ENCODE results near the gene CSPG4.
"Not testable (repeated sequence)": the region's sequence is repeated elsewhere in the genome, so short reads cannot be mapped to it uniquely, and the experiment has no call there.

Gene CSPG4

GRCh38 chr15:75738647-75739325 is 26.1 kb upstream of the CSPG4 start:
- in situ Hi-C loops (cut with HindIII; ENCODE audit: low sequenced_read_pairs): no loop called here

DNA sequence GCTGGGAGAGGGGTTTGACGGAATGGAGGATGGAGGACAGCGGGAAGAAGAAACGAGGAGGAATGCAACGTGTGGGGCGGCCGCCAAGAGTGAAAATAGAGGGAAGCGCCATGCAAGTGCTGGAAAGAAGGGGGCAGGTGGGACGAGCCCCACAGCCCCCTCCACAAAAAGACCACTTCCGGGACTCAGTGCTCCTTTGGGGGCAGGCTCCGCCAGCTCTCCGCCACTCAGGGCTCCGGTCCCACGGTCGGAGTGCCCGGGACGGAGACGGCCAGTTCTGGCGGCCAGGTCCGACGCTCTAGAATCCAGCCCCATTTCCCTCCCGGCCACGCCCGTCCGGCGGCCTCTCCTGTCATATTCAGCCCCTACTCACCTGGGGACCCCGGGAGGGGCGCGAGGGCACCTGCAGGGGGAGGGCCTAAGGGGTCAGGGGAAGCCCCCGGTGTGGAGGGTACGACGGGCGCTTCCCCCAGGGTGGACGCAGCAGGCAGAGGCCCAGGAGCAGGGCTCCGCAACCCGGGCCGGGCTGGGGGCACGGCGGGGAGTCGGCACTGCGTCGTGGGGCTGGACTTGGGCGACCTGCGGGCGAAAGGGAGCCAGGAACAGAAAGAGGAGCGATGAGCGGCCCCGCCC is 25.5 kb upstream of the CSPG4 start:
- in situ Hi-C loops (cut with HindIII; ENCODE audit: low sequenced_read_pairs): no loop called here

DNA sequence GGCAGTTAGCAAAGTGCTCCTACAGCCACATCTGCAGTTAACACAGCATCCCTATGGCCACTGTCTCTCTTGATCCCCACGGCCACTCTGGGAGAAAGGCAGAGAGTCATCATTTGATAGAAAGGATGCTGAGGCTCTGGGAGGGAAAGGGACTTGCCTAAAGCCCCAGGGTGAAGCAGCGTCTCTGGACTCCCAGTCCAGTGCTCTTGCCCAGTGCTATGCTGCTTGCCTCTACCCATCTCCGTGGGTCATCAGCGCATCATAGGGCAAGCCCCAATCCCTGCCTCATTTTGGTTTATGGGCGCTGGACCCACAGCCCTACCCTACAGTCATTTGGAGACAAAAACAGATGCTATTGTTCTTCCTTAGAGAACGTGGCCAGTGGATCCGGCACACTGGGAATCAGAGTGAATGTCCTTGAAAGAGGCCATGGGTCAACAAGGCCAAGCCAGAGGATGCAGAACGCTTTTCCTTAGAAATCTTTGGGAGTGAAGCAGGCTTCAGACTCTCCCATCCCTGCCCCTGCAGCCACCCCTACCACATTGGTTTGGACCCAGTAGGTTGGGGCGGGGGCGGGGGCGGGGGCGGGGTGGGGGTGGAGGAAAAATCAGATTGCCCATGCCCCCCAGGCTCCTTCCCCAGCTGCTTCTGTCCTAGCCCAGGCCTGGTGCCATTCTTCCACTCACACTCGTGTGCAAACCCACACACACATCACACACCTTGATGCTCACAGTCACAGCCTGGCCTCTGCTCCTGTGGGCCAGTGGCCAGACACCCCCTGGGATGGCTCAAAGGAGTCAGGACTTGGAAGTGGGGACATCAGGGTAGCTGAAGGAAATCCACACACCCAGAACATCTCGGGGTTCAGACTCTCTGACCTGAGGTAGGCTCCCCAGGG is 24.7 kb upstream of the CSPG4 start:
- in situ Hi-C loops (cut with HindIII; ENCODE audit: low sequenced_read_pairs): not testable (repeated sequence)

- in situ Hi-C loops (cut with HindIII; ENCODE audit: low sequenced_read_pairs): no loop called here
These were observed 23.6 kb upstream of the CSPG4 start for GRCh38 chr15:75736256-75736655.

DNA sequence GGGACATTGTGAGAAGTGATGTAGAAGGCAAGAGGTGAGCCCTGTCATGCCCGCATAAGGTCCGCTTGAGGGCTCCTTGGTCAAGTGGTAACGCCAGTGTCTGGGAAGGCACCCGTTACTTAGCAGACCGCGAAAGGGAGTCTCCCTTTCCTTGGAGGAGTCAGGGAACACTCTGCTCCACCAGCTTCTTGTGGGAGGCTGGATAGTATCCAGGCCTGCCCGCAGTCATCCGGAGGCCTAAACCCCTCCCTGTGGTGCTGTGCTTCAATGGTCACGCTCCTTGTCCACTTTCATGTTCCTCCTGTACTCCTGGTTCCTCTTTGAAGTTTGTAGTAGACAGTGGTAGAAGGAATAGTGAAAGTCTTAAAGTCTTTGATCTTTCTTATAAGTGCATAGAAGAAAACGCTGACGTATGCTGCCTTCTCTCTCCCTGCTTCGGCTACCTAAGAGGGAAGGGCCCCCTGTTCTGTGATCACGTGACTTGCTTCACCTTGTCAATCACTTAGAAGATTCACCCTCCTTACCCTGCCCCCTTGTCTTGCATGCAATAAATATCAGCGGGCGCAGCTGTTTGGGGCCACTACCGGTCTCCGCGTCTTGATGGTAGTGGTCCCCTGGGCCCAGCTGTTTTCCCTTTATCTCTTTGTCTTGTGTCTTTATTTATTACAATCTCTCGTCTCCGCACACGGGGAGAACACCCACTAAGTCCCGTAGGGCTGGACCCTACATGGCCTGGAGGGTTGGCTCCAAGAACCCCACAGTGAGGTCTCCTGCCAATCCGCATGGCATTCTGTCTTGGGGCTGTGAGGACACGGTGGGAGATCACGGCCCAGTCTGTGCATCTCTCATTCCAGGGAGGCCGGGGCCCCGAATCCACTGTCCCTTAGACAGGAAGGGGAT is 22.5 kb upstream of the CSPG4 start:
- in situ Hi-C loops (cut with HindIII; ENCODE audit: low sequenced_read_pairs): not testable (repeated sequence)

DNA sequence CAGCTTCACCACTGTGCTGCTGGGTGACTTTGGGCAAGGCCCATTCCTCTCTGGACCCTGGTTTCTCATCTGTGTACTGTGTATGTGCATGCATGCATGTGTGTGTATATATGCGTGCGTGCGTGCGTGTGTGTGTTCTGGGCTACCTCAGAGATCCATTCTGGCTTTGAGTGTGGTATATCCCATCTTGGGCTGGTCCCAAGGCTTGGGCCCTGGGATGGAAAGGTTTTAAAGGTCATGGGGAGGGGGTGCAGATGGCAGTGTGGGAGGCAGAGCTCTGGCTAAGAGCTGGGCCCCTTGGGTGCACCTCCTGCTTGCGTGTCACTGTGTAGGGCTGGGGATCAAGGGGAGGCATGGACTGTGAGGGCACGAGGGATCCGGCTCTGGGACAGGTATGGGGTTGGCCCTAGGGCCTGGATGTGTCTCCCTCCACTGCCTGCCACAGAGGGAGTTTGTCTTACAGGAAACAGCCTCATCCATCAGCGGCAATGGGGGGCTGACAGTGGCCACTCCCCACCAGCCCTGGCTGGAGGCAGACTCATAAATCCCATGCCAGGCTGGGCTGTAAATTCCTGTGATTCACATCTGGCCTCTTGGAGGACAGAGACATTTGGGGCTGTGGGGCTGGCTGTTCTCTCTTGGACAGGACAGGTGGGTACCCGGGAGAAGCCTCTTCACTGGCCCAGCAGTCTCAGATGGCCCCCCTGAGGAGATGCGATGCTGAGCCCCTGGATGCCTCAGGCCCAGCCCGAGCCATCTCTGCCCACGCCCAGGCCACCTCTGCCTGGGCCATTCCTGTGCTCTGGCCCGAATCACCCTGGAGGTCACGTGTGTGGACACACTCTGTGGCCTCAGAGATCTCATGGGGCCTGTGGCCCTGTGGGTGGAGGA is 21.4 kb upstream of the CSPG4 start:
- in situ Hi-C loops (cut with HindIII; ENCODE audit: low sequenced_read_pairs): no loop called here

DNA sequence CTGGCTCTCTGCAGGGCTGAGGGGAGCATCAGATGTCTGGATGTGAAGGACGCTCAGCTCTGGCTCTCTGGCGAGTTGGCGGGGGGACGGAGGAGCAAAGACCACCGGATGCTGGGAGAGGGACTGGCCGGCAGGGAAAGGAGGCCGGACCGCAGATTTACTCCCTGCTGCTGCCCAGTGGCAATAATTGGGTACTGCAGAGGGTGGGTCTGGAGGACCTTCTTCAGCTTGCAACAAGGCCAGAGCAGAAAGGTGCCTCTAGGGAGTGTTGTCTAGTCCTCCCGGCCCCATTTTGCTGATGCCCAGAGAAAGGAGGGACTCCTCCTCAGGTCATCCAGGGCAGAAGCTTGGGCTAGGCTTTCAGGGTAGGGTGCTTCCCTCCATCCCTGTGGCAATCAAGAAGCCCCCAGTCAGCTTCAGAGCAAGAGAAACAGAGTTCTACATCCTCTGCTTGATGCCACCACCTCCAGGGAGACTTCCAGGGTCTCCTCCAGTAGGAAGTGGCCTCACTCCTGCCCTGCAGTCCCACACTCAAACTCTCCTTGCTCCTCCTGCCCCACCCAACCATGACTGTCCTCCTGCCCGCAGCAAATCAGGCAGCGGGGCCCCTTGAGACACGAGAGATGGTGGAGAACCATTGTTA is 20.3 kb upstream of the CSPG4 start:
- in situ Hi-C loops (cut with HindIII; ENCODE audit: low sequenced_read_pairs): no loop called here

GRCh38 chr15:75732177-75732808 is 19.6 kb upstream of the CSPG4 start:
- in situ Hi-C loops (cut with HindIII; ENCODE audit: low sequenced_read_pairs): no loop called here

DNA sequence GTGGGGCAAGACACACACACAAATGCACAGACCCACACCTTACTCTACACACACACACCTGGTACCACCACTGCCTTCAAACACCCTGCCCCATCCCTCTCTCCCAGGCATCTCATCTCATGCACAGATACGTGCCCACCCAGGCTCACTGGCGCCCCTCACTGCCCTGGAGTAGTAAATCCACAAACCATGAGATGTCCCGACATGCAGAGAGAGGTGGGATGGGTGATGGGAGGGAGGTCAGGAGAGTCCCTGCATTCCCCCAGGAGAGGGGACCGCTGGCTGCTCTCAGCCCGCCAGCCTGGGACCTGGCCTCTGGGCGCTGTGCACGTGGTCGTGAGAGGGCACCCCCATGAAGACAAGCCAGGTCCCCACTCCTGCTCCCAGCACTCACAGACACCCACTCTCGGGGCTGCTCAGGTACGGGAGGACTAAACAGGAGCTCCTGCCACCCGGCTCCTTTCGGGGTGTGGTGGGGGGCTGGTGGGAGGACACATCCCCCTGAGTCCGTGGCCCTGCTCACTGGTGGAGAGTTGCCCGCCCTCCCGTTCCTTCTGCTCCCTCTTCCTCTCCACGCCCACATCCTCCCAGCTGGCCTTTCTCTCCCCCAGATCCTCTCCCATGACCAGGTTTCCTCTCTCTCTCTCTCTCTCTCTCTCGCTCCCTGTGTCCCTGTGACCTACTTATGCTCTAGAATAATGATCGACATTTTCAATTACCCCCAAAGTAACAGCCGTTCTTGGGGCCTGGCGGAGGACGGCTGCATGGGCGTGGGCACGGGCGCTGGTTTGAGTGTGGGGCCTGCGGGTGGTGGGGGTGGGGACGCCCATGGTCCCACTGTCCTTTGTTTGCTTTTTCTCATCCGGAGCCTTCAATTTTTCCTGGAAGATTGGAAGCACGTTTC is 18.9 kb upstream of the CSPG4 start:
- in situ Hi-C loops (cut with HindIII; ENCODE audit: low sequenced_read_pairs): no loop called here

DNA sequence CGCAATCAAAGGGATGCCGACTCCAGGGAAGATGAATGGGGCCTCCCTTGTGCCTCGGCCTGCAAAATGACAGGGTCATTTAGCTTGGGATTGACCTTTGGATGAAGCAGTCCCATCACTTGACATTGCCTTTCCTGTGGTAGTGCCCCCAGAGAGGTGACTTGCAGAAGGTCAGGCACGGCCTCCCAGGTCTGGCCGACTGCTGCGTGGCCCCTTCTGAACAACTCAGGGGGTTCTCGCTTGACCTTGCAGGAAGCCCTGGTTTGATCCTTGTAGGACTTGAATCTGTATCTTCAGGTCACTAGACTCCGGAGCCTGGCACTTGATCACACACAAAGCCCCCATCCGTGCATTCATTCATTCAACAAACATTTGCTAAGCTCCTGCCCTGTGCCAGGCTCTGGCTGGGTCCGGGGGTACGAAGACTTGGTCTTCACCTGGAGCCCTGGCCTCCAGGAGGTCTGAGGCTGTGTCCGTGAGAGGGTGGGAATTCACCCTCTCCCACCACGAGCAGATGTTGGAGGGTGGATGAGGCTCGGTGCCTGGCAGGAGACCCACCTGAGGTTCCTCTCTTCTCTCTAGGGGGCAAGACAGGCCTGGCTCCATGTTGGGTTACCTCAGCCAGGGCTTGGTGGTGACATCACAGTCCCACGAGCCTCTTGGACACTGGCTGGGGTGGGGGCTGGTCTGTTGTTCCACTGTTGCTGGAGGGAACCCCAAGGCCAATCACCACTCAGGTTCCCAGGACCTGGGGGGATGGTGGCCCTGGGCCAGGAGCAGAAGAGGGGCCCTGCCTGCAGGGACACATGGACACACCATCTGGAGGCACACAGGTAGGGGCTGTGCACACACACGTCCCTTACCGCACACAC is 18.0 kb upstream of the CSPG4 start:
- in situ Hi-C loops (cut with HindIII; ENCODE audit: low sequenced_read_pairs): not testable (repeated sequence)

DNA sequence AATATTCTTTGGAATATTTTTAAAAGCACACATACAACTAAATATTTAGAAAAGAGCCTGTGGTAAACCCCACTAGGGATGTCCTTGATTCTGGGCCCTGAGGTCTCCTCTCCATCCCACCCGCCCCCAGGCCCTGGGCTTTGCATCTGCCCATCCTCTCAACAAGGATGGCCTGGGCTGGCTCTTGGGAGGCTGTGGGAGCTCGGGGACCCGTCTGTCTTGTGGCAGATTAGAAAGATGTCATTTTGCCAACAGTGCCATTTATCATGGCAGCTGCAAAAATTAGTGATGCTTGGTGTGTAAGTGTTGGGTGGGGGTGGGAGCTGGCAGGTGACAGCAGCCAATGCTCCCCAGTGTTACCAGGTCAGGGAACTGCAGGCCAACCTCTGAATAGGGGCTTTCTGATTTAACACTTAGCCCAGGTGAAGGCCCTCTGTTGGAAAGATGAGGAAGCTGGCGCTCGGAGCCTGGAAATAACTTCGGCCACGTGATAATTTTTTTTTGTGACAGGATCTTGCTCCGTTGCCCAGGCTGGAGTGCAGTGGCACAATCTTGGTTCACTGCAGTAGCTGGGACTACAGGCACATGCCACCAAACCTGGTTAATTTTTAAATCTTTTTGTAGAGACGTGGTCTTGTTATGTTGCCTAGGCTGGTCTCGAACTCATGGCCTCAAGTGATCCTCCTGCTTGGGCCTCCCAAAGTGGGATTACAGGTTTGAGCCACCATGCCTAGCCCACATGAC is 16.9 kb upstream of the CSPG4 start:
- in situ Hi-C loops (cut with HindIII; ENCODE audit: low sequenced_read_pairs): no loop called here

DNA sequence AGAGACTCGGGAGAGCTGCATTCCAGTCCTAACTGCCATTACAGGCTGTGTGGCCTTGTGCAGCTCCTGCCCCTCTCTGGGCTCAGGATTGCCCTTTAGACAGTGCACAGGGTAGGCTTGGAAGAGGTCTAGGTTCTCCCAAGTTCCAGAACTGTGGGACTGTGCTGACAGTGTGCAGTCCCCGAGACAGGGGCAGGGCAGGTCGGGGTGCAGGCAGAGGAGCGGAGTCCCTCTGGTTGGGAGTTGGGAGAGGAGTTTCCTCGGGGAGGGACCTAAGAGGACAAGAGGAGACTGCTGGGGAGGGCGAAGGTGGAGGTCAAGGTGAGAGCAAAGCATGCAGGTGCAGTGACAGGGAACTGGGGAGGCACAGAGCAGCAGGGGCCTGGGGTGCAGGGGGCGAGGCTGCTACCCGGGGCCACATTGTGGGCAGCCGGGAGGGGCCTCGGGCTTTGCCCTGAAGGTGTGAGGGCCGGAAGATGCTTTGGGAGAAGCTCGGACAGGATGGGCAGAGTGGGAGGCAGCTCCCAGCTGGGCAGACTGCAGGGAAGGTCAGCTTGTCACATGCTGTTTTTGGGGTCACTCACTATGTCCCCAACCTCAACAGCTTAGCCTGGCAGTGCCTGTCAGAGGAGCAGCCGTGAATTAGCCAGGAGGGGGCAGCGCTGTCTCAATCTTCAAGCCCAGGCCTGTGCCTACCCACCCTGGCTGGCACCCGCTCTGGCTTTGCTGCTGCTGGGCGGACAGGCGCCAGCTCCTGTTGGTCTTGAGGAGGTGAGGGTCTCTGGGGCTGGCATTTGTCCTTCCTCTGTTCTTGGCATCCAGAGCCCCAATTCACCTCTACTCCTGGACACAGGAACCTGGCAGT is 15.4 kb upstream of the CSPG4 start:
- in situ Hi-C loops (cut with HindIII; ENCODE audit: low sequenced_read_pairs): no loop called here

GRCh38 chr15:75727031-75727531 is 14.4 kb upstream of the CSPG4 start:
- in situ Hi-C loops (cut with HindIII; ENCODE audit: low sequenced_read_pairs): no loop called here

DNA sequence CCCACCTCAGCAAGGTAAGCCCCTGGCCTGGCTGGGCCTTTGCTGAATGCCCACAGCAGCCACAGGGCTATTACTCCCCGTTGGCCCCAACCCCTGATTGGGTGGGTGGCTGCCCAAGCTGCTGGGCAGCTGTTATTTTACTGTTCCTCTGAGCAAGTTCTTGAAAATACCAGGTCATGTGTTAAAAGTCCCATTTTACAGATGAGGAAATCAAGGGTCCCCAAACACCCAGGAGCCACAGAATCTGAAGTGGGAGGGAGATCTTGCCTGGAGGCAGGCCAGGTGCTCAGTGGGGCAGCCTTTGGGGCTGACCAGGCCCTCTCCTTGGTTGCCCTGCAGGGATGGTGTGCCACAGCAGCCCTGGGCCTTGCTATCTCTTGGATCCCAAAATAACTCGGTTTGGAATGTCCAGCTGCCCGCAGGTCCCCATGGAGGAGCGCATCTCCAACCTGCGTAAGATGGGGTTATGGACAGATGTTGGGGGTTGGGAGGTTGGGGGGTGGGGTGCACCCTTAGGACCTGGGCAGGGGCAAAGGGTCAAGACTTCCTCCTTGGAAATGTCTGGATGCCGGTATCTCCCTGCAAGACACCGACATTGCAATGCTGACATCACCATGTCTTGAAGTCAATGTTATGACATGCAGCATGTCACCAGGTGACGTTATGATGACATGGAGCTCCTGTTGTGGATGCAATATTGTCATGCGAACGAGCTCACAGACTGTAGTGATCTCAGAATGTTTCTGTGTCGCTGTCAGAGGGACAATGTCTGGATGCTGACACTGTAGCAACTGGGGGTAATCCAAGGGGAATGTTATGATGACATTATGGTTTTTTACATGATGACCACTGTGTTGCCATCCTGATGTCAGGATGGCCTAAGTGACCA is 13.3 kb upstream of the CSPG4 start:
- in situ Hi-C loops (cut with HindIII; ENCODE audit: low sequenced_read_pairs): no loop called here

Measured in endothelial cell of hepatic sinusoid (primary cell).